ENCODE measurements around the gene ZNF684.

The ZNF684 gene

DNA sequence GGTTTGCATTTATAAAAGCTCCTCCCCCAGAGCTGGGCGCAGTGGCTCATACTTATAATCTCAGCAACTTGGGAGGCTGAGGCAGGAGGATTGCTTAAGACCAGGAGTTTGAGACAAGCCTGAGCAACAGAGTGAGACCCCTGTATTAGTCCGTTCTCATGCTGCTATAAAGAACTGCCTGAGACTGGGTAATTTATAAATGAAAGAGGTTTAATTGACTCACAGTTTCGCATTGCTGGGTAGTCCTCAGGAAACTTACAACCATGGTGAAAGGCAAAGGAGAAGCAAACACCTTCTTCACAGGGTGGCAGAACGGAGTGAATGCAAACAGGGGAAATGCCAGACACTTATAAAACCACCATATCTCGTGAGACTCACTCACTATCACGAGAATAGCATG, 52.5 kb downstream of the ZNF684 start:
- H3K27me3 Mint-ChIP-seq (ENCODE audit: low read depth) = peaks cover 19% of the 10 kb centered on the region
- H3K9me3 Mint-ChIP-seq = no peaks in the 10 kb centered on the region
- H3K36me3 Mint-ChIP-seq (ENCODE audit: low read depth) = no peaks in the 10 kb centered on the region
- no peaks in the 10 kb centered on the region for H3K4me1 Mint-ChIP-seq
- H3K4me3 Mint-ChIP-seq = no peak overlapping the region
- TF ChIP-seq CTCF (IDR thresholded peaks at IDR 0.05; ENCODE audit: unreplicated experiment in 3 of 3) = no peak
- H3K27ac Mint-ChIP-seq = no peak overlapping the region

DNA sequence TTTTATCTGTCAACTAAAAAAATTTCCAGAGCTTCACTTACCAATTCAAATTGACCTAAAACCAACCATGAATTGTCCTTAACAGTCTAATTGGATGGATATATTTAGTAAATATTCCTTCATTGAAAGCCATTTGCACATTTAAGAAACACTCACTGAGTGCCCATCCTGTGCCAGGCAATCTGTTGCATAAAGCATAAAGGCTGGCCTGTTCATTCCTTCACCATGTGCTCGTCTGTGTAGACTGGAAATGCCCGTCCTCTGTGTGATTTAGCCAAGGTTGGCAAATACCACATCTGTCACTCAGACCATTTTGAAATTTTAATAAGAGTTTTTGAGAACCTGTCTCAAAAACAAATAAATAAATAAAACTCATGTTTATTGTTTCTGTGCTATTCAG, 57.1 kb downstream of the ZNF684 start:
- Mint-ChIP-seq H3K4me3 (no peak overlapping the region), H3K4me1 (peaks cover 3% of the 10 kb centered on the region), H3K36me3 (ENCODE audit: low read depth) (no peaks in the 10 kb centered on the region), H3K27me3 (ENCODE audit: low read depth) (peaks cover 10% of the 10 kb centered on the region), H3K27ac (no peak overlapping the region), H3K9me3 (no peaks in the 10 kb centered on the region)
- no peak for TF ChIP-seq CTCF (IDR thresholded peaks at IDR 0.05; ENCODE audit: unreplicated experiment in 3 of 3)

DNA sequence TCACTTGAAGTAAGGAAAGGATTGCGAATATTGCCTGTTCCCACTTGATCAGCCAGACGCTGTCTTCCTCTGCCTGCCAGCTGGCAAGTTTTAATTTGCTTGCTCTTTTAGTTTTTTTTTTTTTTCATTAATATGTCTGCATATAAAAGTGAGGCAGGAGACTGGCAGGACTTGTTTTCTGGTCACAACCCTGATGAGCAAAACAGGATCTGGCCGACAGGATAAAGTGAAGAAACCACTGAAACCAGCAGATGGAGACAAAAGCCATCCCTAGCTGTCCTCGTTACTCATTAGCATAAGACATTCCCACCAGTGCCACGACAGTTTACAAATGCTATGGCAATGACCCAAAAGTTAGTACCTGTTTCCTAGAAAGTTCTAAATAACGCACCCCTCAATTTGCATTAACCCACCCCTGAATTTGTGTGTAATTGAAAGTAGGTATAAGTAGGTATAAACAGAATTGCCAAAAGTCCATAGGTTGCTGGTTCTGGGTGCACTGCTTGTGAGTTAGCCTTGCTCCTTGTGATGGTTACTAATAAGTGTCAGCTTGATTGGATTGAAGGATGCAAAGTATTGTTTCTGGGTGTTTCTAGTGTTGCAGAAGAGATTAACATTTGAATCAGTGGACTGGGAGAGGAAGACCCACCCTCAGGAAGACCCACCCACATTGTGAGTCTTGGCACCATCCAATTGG, 60.8 kb downstream of the ZNF684 start:
- Mint-ChIP-seq H3K36me3 (ENCODE audit: low read depth) (no peaks in the 10 kb centered on the region), H3K27ac (no peak overlapping the region), H3K4me1 (peaks cover 7% of the 10 kb centered on the region), H3K9me3 (no peaks in the 10 kb centered on the region), H3K27me3 (ENCODE audit: low read depth) (peaks cover 9% of the 10 kb centered on the region), H3K4me3 (no peak overlapping the region)
- peak; percentile 41 to 46 (median 45) for TF ChIP-seq CTCF (IDR thresholded peaks at IDR 0.05; ENCODE audit: unreplicated experiment in 3 of 3)

DNA sequence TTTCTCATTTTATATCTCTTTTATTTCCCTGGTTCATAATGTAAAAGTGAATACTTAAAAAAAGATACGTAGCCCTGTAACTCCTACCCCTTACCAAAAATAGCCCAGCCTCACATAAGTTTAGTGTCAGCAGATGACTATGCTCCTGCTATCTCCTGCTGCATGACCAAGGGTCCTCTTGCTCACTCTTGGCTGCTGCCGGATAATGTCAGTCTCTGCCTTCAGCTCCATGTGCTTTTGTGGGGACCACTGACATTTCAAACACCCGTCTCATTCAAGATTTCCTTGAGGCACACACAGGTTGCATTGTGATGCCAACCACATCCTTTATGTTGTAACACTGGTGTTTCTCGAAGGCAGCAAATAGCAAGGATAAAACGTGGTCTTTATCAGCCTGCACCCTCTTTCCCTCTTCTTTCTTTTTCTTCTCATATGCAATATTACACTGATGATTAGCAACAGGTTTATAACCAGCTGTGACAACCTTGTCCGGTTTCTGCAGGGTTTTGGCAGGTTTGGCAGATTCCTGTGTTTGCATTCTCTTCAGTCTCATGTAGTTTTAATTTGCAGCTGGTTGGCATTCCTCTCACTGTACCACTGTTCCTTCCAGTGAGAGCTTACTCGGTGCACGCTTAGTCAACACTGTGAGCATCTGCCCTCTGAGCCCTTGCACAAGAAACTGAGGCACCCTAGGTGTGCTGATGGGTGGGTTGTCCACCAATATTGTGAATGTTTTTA, 62.2 kb downstream of the ZNF684 start:
- Mint-ChIP-seq H3K36me3 (ENCODE audit: low read depth) (no peaks in the 10 kb centered on the region), H3K9me3 (peaks cover 4% of the 10 kb centered on the region), H3K4me3 (no peak overlapping the region), H3K27me3 (ENCODE audit: low read depth) (peaks cover 3% of the 10 kb centered on the region), H3K27ac (no peak overlapping the region), H3K4me1 (peaks cover 7% of the 10 kb centered on the region)
- TF ChIP-seq CTCF (IDR thresholded peaks at IDR 0.05; ENCODE audit: unreplicated experiment in 3 of 3) = no peak

DNA sequence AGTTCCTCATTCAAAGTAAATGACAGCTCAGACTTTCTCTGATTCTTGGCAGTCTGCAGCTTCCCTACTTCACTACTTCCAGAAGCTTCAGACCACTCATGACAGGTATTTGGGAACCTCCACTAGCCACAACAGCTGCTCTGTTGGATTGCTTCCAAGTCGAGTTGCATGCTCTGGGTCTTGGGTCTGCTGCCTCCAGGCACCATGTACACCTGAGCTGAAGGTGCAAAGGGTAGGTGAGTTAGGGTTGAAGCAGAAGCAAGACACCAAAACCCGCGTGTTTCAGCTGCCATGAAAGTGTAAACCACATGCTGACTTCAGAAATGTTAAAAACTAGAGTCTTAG, 62.7 kb downstream of the ZNF684 start:
- peaks cover 4% of the 10 kb centered on the region for H3K9me3 Mint-ChIP-seq
- H3K36me3 Mint-ChIP-seq (ENCODE audit: low read depth) = no peaks in the 10 kb centered on the region
- H3K4me1 Mint-ChIP-seq = peaks cover 7% of the 10 kb centered on the region
- no peak for TF ChIP-seq CTCF (IDR thresholded peaks at IDR 0.05; ENCODE audit: unreplicated experiment in 3 of 3)
- no peaks in the 10 kb centered on the region for H3K27me3 Mint-ChIP-seq (ENCODE audit: low read depth)
- no peak overlapping the region for H3K4me3 Mint-ChIP-seq
- no peak overlapping the region for H3K27ac Mint-ChIP-seq

- Mint-ChIP-seq H3K27ac (no peak overlapping the region), H3K4me1 (peaks cover 7% of the 10 kb centered on the region), H3K4me3 (no peak overlapping the region), H3K27me3 (ENCODE audit: low read depth) (peaks cover 4% of the 10 kb centered on the region), H3K36me3 (ENCODE audit: low read depth) (no peaks in the 10 kb centered on the region), H3K9me3 (peaks cover 4% of the 10 kb centered on the region)
- TF ChIP-seq CTCF (IDR thresholded peaks at IDR 0.05; ENCODE audit: unreplicated experiment in 3 of 3) = no peak
These were observed 64.2 kb downstream of the ZNF684 start for GRCh38 chr1:40595623-40596022.

Data from nephron (organoid).